Sigmoid colon (tissue), 7 donors: ENCODE data around the gene ZNF775. TPM values are rescaled to one million over a fixed set of nuclear protein-coding genes. Genes with fewer than 3 reads are reported as not detected.

Experiments
- DNase-seq: peaks from one replicate; pipeline ENCODE4 v3.0.0-alpha.2; 2019
- H3K27ac ChIP-seq, 4 donors: fragments of 200-600 bp; sonication (generic); one replicate each; pipeline ENCODE4 v1.5.1; 2016 to 2019; ENCODE audit warnings: mild to moderate bottlenecking in 1 of 4
- H3K27me3 ChIP-seq, 3 donors: fragments of 200-600 bp; sonication (generic); one replicate each; pipeline ENCODE4 v1.5.1; 2019; ENCODE audit warnings: mild to moderate bottlenecking in 1 of 3
- H3K36me3 ChIP-seq, 4 donors: fragments of 200-600 bp; sonication (generic); one replicate each; pipeline ENCODE4 v1.5.1; 2016 to 2019
- H3K4me1 ChIP-seq, 4 donors: fragments of 200-600 bp; sonication (generic); one replicate each; pipeline ENCODE4 v1.5.1; 2017 to 2019
- H3K4me3 ChIP-seq, 4 donors: fragments of 200-600 bp; sonication (generic); one replicate each; pipeline ENCODE4 v1.5.1; 2017 to 2019; ENCODE audit warnings: mild to moderate bottlenecking in 2 of 4, moderate library complexity in 1 of 4
- H3K9me3 ChIP-seq, 4 donors: fragments of 200-600 bp in 3 of 4; sonication (generic) in 3 of 4; one replicate each; pipeline versions ENCODE4 v1.5.1 to v1.6.1; 2013 to 2019
- CTCF ChIP-seq, 4 experiments: fragments of 450-650 bp in 3 of 4; fragments of 200-600 bp in 1 of 4; IDR thresholded peaks; one replicate each; pipeline ENCODE4 v1.5.1; 2016 to 2019; ENCODE audit warnings: antibody characterized with exemption in 4 of 4, mild to moderate bottlenecking in 3 of 4, moderate library complexity in 2 of 4
- EP300 ChIP-seq, 4 donors: sonication (generic); formaldehyde crosslinking; IDR thresholded peaks; one replicate each; pipeline ENCODE4 v1.6.1; 2017; ENCODE audit warnings: antibody characterized with exemption in 4 of 4
- POLR2A ChIP-seq, 2 donors: fragments of 450-650 bp; IDR thresholded peaks; one replicate each; pipeline ENCODE4 v1.6.1; 2016; ENCODE audit warnings: antibody characterized with exemption in 2 of 2, mild to moderate bottlenecking in 2 of 2, moderate library complexity in 2 of 2
- POLR2AphosphoS5 ChIP-seq, 4 donors: sonication (generic); formaldehyde crosslinking; IDR thresholded peaks; one replicate each; pipeline ENCODE4 v1.6.1; 2017; ENCODE audit warnings: antibody characterized with exemption in 4 of 4
- WGBS, 2 donors: extraction: QIAGEN DNeasy Blood & Tissue Kit; methylation state at CpG; one replicate each; pipeline ENCODE4 v1.1.7; 2013; 5-methylcytosine and 5-hydroxymethylcytosine counted together
- intact Hi-C: fragments of 100-400 bp; cut with DNase I; formaldehyde crosslinking; loops from one replicate; pipeline ENCODE4 v1.15.1; 2023
- polyA plus RNA-seq, 3 donors: library from polyadenylated mRNA; stranded (reverse); fragments of 200-250 nt; gene quantifications; one replicate each; pipeline ENCODE4 v1.2.3, GENCODE V29; 2013
- total RNA-seq, 4 donors: library from RNA; depleted of rRNA; stranded (reverse); fragments of >200 nt; gene quantifications; one replicate each; pipeline ENCODE4 v1.1.0, GENCODE V29; 2016
- donor health status: healthy with polysubstance abuse.
- donor health status: Bipolar disorder and iron deficiency.
- donor health status: healthy.

The ZNF775 gene
- total and polyA plus RNA-seq, 7 donors, result 3.0 to 10.7 (median 6.1) TPM

- no peak for DNase-seq
- intact Hi-C loops, result no loop called here
- no peak overlapping the region for H3K4me3 ChIP-seq
- peaks cover 0 to 11% (median 3%) of the 10 kb centered on the region in 4 donors for H3K36me3 ChIP-seq
- no peaks in the 10 kb centered on the region for H3K4me1 ChIP-seq
- H3K9me3 ChIP-seq, result no peaks in the 10 kb centered on the region
- no peak overlapping the region for H3K27ac ChIP-seq
- no peaks in the 10 kb centered on the region for H3K27me3 ChIP-seq
- TF ChIP-seq POLR2AphosphoS5 (IDR thresholded peaks at IDR 0.05) (no peak), CTCF (IDR thresholded peaks at IDR 0.05) (no peak), POLR2A (IDR thresholded peaks at IDR 0.05) (no peak), EP300 (IDR thresholded peaks at IDR 0.05) (no peak)
- WGBS, 2 donors, result 89 to 91% methylated on average over 19 of the region's 19 CpGs
Measured at GRCh38 chr7:150415161-150416153, 36.3 kb downstream of the ZNF775 start.

GRCh38 chr7:150417239-150417638 lies 38.1 kb downstream of the ZNF775 start:
- H3K27ac ChIP-seq, result no peak overlapping the region
- 95 to 97% methylated on average over 10 of the region's 10 CpGs for WGBS, 2 donors
- H3K4me3 ChIP-seq, result no peak overlapping the region
- DNase-seq, result no peak
- intact Hi-C loops, result no loop called here
- TF ChIP-seq POLR2AphosphoS5 (IDR thresholded peaks at IDR 0.05) (no peak), EP300 (IDR thresholded peaks at IDR 0.05) (no peak), POLR2A (IDR thresholded peaks at IDR 0.05) (no peak), CTCF (IDR thresholded peaks at IDR 0.05) (no peak)
- H3K27me3 ChIP-seq, result no peaks in the 10 kb centered on the region
- no peaks in the 10 kb centered on the region for H3K36me3 ChIP-seq
- H3K4me1 ChIP-seq, result peaks cover 0 to 7% (median 2%) of the 10 kb centered on the region in 4 donors
- H3K9me3 ChIP-seq, result no peaks in the 10 kb centered on the region

GRCh38 chr7:150417863-150418262 lies 38.7 kb downstream of the ZNF775 start:
- TF ChIP-seq POLR2A (IDR thresholded peaks at IDR 0.05) (no peak), POLR2AphosphoS5 (IDR thresholded peaks at IDR 0.05) (no peak), EP300 (IDR thresholded peaks at IDR 0.05) (no peak), CTCF (IDR thresholded peaks at IDR 0.05) (no peak)
- intact Hi-C loops, result no loop called here
- H3K27ac ChIP-seq, result no peak overlapping the region
- peaks cover 0 to 7% (median 2%) of the 10 kb centered on the region in 4 donors for H3K4me1 ChIP-seq
- DNase-seq, result no peak
- WGBS, 2 donors, result 93 to 96% methylated on average over 6 of the region's 6 CpGs
- H3K27me3 ChIP-seq, result no peaks in the 10 kb centered on the region
- H3K36me3 ChIP-seq, result no peaks in the 10 kb centered on the region
- H3K4me3 ChIP-seq, result no peak overlapping the region
- H3K9me3 ChIP-seq, result no peaks in the 10 kb centered on the region

GRCh38 chr7:150420242-150420641 lies 41.1 kb downstream of the ZNF775 start:
- DNase-seq, result no peak
- intact Hi-C loops, result loop anchor here (2.0 to 10.0 kb wide), 2 partner anchors 31 to 135 kb away; no protein-coding TSS in a partner anchor
- TF ChIP-seq POLR2A (IDR thresholded peaks at IDR 0.05) (no peak), CTCF (IDR thresholded peaks at IDR 0.05) (no peak), POLR2AphosphoS5 (IDR thresholded peaks at IDR 0.05) (no peak), EP300 (IDR thresholded peaks at IDR 0.05) (no peak)
- Histone ChIP-seq H3K27ac (no peak overlapping the region), H3K27me3 (no peaks in the 10 kb centered on the region), H3K4me1 (peaks cover 0 to 7% (median 2%) of the 10 kb centered on the region in 4 donors), H3K9me3 (no peaks in the 10 kb centered on the region), H3K36me3 (no peaks in the 10 kb centered on the region), H3K4me3 (no peak overlapping the region)
- WGBS, 2 donors, result 67 to 87% methylated on average over 2 of the region's 2 CpGs
